GM23338 (cell line): Measurements from ENCODE around the gene SLC45A2.

Experiments used
- EZH2 ChIP-seq: fragments of 200-600 bp; sonication (generic); IDR thresholded peaks from one replicate; pipeline ENCODE4 v1.8.0; 2017; ENCODE audit warnings: antibody characterized with exemption, mild to moderate bottlenecking, low read depth; ENCODE audit not compliant: unreplicated experiment
- TF ChIP-seq, protein P1 (sequence below), 2 experiments: fragments of 200-600 bp in 1 of 2; sonication (generic) in 1 of 2; conservative IDR thresholded peaks; 2 replicates each; pipeline versions ENCODE4 v1.5.1 to v1.6.1; 2016 to 2017; ENCODE audit warnings: antibody characterized with exemption in 2 of 2, low read depth in 2 of 2, mild to moderate bottlenecking in 2 of 2, moderate library complexity in 1 of 2

DNA sequence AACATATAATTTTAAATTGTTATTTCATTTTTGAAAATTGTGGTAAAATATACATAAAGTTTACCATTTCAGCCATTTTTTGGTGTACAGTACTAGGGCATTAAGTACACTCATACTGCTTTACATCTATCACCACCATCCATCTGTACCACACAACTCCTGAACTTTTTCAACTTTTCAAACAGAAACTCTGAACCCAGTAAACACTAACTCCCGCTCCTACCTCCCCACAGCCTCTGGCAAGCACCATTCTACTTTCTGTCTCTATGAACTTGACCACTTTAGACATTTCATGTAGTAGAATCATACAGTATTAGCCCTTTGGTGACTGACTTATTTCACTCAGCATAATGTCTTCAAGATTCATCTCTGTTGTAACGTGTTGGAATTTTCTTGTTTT is 8.4 kb upstream of the SLC45A2 start:
- TF ChIP-seq, protein P1, sequence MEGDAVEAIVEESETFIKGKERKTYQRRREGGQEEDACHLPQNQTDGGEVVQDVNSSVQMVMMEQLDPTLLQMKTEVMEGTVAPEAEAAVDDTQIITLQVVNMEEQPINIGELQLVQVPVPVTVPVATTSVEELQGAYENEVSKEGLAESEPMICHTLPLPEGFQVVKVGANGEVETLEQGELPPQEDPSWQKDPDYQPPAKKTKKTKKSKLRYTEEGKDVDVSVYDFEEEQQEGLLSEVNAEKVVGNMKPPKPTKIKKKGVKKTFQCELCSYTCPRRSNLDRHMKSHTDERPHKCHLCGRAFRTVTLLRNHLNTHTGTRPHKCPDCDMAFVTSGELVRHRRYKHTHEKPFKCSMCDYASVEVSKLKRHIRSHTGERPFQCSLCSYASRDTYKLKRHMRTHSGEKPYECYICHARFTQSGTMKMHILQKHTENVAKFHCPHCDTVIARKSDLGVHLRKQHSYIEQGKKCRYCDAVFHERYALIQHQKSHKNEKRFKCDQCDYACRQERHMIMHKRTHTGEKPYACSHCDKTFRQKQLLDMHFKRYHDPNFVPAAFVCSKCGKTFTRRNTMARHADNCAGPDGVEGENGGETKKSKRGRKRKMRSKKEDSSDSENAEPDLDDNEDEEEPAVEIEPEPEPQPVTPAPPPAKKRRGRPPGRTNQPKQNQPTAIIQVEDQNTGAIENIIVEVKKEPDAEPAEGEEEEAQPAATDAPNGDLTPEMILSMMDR (conservative IDR thresholded peaks at IDR 0.05; ENCODE audit: low read depth in 2 of 2): no peak
- TF ChIP-seq EZH2: no peak
